MG63 (cell line): ENCODE measurements around the gene TARS3. TPM values are rescaled to one million over a fixed set of nuclear protein-coding genes. Genes with fewer than 3 reads are reported as not detected.

ENCODE experiments used
- DNase-seq: peaks from one replicate; pipeline ENCODE4 v3.0.0-alpha.2; 2020
- H3K27me3 ChIP-seq: fragments of 250-450 bp; sonication (Bioruptor Pico); 2 replicates; pipeline ENCODE4 v1.5.1; 2020; ENCODE audit warnings: mild to moderate bottlenecking, moderate library complexity
- H3K36me3 ChIP-seq: fragments of 250-450 bp; sonication (Bioruptor Pico); 2 replicates; pipeline ENCODE4 v1.5.1; 2020; ENCODE audit warnings: mild to moderate bottlenecking, moderate library complexity
- H3K4me3 ChIP-seq: fragments of 250-450 bp; sonication (Bioruptor Pico); 2 replicates; pipeline ENCODE4 v1.5.1; 2020; ENCODE audit warnings: mild to moderate bottlenecking, moderate library complexity
- H3K9me3 ChIP-seq: fragments of 250-450 bp; sonication (Bioruptor Pico); 2 replicates; pipeline ENCODE4 v1.5.1; 2020; ENCODE audit warnings: mild to moderate bottlenecking, moderate library complexity
- total RNA-seq: library from RNA; depleted of rRNA; stranded (reverse); fragments of >200 nt; shearing (Covaris generic); gene quantifications from 2 replicates; pipeline ENCODE4 v1.2.3, GENCODE V29; 2014; ENCODE audit warnings: low replicate concordance; rRNA removed

Gene TARS3
- total RNA-seq, 1 experiment from 2014 or later: 9.1 TPM

GRCh38 chr15:101609742-101610610 is 114.3 kb downstream of the TARS3 start:
- no peak for DNase-seq
- Histone ChIP-seq H3K4me3 (no peak overlapping the region), H3K9me3 (0 out of 2 replicates have a peak, but pooled peaks cover under 1% of the 10 kb centered on the region), H3K27me3 (no peaks in the 10 kb centered on the region), H3K36me3 (no peaks in the 10 kb centered on the region)

DNA sequence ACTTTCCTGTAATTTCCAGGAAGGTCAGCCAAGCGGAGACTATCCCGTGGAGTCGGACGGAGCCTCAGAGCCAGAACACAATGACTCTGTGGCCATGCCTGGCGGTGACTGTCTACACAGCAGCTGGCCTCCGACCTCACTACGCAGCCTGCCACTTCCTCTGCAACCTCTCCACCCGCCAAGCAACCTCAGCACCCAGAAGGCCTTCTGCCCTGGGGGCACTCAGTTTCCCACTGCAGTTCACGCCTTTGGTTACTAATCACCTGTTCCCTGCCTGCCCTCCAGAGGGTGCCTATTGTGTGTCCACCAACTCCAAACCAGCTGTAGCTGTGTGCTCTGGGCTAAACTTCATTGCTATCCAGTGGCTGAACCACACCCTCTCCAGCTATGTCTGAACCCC is 116.1 kb downstream of the TARS3 start:
- Histone ChIP-seq H3K9me3 (0 out of 2 replicates have a peak, but pooled peaks cover 4% of the 10 kb centered on the region), H3K27me3 (no peaks in the 10 kb centered on the region), H3K4me3 (no peak overlapping the region), H3K36me3 (no peaks in the 10 kb centered on the region)
- no peak for DNase-seq

- Histone ChIP-seq H3K36me3 (no peaks in the 10 kb centered on the region), H3K27me3 (no peaks in the 10 kb centered on the region), H3K9me3 (0 out of 2 replicates have a peak, but pooled peaks cover 4% of the 10 kb centered on the region), H3K4me3 (no peak overlapping the region)
- DNase-seq: no peak
Observed at GRCh38 chr15:101607108-101607507, 117.2 kb downstream of the TARS3 start.

DNA sequence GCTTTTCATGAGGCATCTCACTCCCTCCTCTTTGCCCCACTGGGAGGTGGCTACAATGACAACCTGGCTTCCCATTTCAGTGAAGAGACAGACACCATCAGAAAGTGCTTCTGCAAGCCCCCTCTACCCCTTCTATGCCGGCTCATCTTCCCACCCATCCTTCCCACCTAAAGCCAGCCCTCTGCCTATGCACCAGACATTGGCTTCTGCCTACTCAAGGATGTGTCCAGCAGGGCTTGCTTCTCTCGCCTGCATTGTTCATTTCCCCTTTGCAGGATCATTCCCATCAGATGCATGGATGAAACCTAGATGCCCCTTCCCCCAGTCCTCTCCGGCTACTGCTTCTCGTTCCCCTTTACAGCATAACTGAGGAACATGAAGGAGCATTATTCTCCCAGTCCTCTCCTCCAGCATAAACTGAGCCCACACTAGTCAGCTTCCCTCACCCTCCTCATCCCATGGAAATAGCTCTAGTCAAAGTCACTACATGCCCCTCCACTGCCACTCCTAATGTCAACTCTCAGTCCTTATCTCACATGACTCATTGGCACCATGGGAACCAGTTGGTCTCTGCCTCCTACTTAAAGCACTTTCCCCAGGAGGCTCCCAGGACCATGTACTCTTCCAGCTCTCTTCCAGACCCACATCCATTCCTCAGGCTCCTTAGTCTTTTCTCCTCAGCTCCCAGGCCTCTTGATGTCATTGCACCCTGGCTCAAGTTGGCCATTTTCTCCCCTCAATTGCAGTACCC is 120.0 kb downstream of the TARS3 start:
- no peak for DNase-seq

More for the DNA sequence above, 120.0 kb downstream of the TARS3 start:
- H3K4me3 ChIP-seq: no peak overlapping the region
- H3K27me3 ChIP-seq: no peaks in the 10 kb centered on the region
- peaks cover 7% of the 10 kb centered on the region; the same call in 1 of the 2 replicates for H3K9me3 ChIP-seq
- H3K36me3 ChIP-seq: no peaks in the 10 kb centered on the region

Other genes with a start within 250 kb of the TARS3 start
- gene PCSK6, start 234.8 kb downstream of the TARS3 start, total RNA-seq: 31.3 and 48.8 TPM in 2 replicates
- gene TM2D3, start 72.1 kb downstream of the TARS3 start, total RNA-seq: 32.8 and 51.4 TPM in 2 replicates
- not detected in 2 replicates for gene OR4F6, start 79.0 kb upstream of the TARS3 start, total RNA-seq
- gene OR4F15, start 87.7 kb upstream of the TARS3 start, total RNA-seq: not detected in 2 replicates